ENCODE data around the gene MACROD2. TPM values are rescaled to one million over a fixed set of nuclear protein-coding genes. Genes with fewer than 3 reads are reported as not detected.

Gene MACROD2
- total and polyA plus RNA-seq, 8 donors: 0.78 to 31.3 (median 10.9) TPM; not detected in 1

DNA sequence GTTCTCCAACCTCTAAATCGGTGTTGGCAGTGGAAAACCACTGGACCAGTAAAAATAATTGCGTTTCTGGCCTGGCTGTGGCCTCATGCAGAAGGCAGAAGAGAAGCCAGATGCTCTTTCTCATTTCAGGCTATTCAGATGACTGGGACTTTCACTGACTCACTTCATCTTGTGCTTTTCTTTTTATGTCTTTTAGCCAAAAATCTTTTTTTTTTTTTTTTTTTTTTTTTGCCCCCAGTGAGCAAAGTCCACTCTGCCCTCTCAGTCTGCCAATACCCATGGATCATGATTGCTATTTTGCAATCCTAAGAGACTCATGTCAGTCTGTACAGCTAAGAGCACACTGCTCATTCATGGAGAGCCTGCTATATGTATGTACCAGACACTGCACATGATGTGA, 1615.5 kb downstream of the MACROD2 start:
- intact Hi-C loops (cut with DNase I; ENCODE audit: low total_unique reads): no loop called here
- no peaks in the 10 kb centered on the region for H3K9me3 ChIP-seq
- no peak overlapping the region for H3K4me3 ChIP-seq
- no peak for TF ChIP-seq EP300 (IDR thresholded peaks at IDR 0.05)
- TF ChIP-seq, protein P1, sequence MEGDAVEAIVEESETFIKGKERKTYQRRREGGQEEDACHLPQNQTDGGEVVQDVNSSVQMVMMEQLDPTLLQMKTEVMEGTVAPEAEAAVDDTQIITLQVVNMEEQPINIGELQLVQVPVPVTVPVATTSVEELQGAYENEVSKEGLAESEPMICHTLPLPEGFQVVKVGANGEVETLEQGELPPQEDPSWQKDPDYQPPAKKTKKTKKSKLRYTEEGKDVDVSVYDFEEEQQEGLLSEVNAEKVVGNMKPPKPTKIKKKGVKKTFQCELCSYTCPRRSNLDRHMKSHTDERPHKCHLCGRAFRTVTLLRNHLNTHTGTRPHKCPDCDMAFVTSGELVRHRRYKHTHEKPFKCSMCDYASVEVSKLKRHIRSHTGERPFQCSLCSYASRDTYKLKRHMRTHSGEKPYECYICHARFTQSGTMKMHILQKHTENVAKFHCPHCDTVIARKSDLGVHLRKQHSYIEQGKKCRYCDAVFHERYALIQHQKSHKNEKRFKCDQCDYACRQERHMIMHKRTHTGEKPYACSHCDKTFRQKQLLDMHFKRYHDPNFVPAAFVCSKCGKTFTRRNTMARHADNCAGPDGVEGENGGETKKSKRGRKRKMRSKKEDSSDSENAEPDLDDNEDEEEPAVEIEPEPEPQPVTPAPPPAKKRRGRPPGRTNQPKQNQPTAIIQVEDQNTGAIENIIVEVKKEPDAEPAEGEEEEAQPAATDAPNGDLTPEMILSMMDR (IDR thresholded peaks at IDR 0.05): no peak
- TF ChIP-seq POLR2A (IDR thresholded peaks at IDR 0.05): no peak
- no peak for TF ChIP-seq POLR2AphosphoS5 (IDR thresholded peaks at IDR 0.05)
- H3K27ac ChIP-seq: no peak overlapping the region
- no peaks in the 10 kb centered on the region for H3K27me3 ChIP-seq
- no peaks in the 10 kb centered on the region for H3K36me3 ChIP-seq
- no peak for DNase-seq
- H3K4me1 ChIP-seq: peaks cover 4 to 27% (median 12%) of the 10 kb centered on the region in 4 donors
- WGBS, 5 donors: 61 to 94% (median 82%) methylated on average over 2 of the region's 2 CpGs

- no peaks in the 10 kb centered on the region for H3K9me3 ChIP-seq
- whole genome bisulfite sequencing, 5 donors: 93 to 98% (median 96%) methylated on average over 4 of the region's 4 CpGs
- H3K36me3 ChIP-seq: no peaks in the 10 kb centered on the region
- intact Hi-C loops (cut with DNase I; ENCODE audit: low total_unique reads): no loop called here
- no peak overlapping the region for H3K4me3 ChIP-seq
- H3K27me3 ChIP-seq: no peaks in the 10 kb centered on the region
- peaks cover 4 to 27% (median 12%) of the 10 kb centered on the region in 4 donors for H3K4me1 ChIP-seq
- DNase-seq: no peak
- TF ChIP-seq EP300 (IDR thresholded peaks at IDR 0.05) (no peak), POLR2A (IDR thresholded peaks at IDR 0.05) (no peak), POLR2AphosphoS5 (IDR thresholded peaks at IDR 0.05) (no peak)
- TF ChIP-seq, protein P1 (IDR thresholded peaks at IDR 0.05): no peak
- no peak overlapping the region for H3K27ac ChIP-seq
Measured at GRCh38 chr20:15611541-15611940, 1616.2 kb downstream of the MACROD2 start.

GRCh38 chr20:15612198-15612597, 1616.9 kb downstream of the MACROD2 start:
- no peak for DNase-seq
- no peaks in the 10 kb centered on the region for H3K36me3 ChIP-seq
- no peaks in the 10 kb centered on the region for H3K27me3 ChIP-seq
- WGBS, 5 donors: 91 to 95% (median 93%) methylated on average over 7 of the region's 7 CpGs
- no peak overlapping the region for H3K27ac ChIP-seq
- H3K9me3 ChIP-seq: no peaks in the 10 kb centered on the region
- no peak for TF ChIP-seq POLR2AphosphoS5 (IDR thresholded peaks at IDR 0.05)
- TF ChIP-seq, protein P1 (IDR thresholded peaks at IDR 0.05): no peak
- TF ChIP-seq EP300 (IDR thresholded peaks at IDR 0.05): no peak
- TF ChIP-seq POLR2A (IDR thresholded peaks at IDR 0.05): no peak
- intact Hi-C loops (cut with DNase I; ENCODE audit: low total_unique reads): no loop called here
- no peak overlapping the region for H3K4me3 ChIP-seq
- peaks cover 4 to 27% (median 12%) of the 10 kb centered on the region in 4 donors for H3K4me1 ChIP-seq

- H3K4me1 ChIP-seq: peaks cover 4 to 27% (median 12%) of the 10 kb centered on the region in 4 donors
- DNase-seq: no peak
- intact Hi-C loops (cut with DNase I; ENCODE audit: low total_unique reads): no loop called here
- H3K9me3 ChIP-seq: no peaks in the 10 kb centered on the region
- TF ChIP-seq POLR2A (IDR thresholded peaks at IDR 0.05) (no peak), POLR2AphosphoS5 (IDR thresholded peaks at IDR 0.05) (no peak), EP300 (IDR thresholded peaks at IDR 0.05) (no peak)
- TF ChIP-seq, protein P1 (IDR thresholded peaks at IDR 0.05): no peak
- no peaks in the 10 kb centered on the region for H3K27me3 ChIP-seq
- WGBS, 5 donors: 52 to 81% (median 69%) methylated on average over 1 of the region's 1 CpG
- no peak overlapping the region for H3K27ac ChIP-seq
- H3K4me3 ChIP-seq: no peak overlapping the region
- no peaks in the 10 kb centered on the region for H3K36me3 ChIP-seq
Measured at GRCh38 chr20:15612769-15613168, 1617.5 kb downstream of the MACROD2 start.
